Measurements from ENCODE around the gene ZFHX2. TPM values are rescaled to one million over a fixed set of nuclear protein-coding genes. Genes with fewer than 3 reads are reported as not detected.

ZFHX2 gene
- total RNA-seq, 1 donor from 2014 or later = 0.81 TPM

GRCh38 chr14:23582906-23583760 is 31.6 kb upstream of the ZFHX2 start:
- no peak overlapping the region for H3K4me3 ChIP-seq (ENCODE audit: low read depth, low read length)
- no peak for TF ChIP-seq CTCF (conservative IDR thresholded peaks at IDR 0.05; ENCODE audit: low read depth, low read length)
- no peak for DNase-seq (ENCODE audit: low read depth)

DNA sequence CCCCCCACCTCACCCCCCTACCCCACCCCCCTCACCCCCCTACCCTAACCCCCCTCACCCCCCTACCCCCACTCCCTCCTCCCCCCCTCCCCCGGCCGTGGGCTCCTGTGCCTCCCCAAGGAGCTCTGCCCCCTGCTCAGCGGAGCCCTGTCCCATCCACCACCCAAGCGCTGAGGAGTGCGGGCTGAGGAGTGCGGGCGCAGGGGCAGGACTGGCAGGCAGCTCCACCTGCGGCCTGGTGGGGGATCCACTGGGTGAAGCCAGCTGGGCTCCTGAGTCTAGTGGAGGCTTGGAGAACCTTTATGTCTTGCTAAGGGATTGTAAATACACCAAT is 29.4 kb upstream of the ZFHX2 start:
- TF ChIP-seq CTCF (conservative IDR thresholded peaks at IDR 0.05; ENCODE audit: low read depth, low read length) = no peak
- H3K4me3 ChIP-seq (ENCODE audit: low read depth, low read length) = no peak overlapping the region
- DNase-seq (ENCODE audit: low read depth) = no peak

DNA sequence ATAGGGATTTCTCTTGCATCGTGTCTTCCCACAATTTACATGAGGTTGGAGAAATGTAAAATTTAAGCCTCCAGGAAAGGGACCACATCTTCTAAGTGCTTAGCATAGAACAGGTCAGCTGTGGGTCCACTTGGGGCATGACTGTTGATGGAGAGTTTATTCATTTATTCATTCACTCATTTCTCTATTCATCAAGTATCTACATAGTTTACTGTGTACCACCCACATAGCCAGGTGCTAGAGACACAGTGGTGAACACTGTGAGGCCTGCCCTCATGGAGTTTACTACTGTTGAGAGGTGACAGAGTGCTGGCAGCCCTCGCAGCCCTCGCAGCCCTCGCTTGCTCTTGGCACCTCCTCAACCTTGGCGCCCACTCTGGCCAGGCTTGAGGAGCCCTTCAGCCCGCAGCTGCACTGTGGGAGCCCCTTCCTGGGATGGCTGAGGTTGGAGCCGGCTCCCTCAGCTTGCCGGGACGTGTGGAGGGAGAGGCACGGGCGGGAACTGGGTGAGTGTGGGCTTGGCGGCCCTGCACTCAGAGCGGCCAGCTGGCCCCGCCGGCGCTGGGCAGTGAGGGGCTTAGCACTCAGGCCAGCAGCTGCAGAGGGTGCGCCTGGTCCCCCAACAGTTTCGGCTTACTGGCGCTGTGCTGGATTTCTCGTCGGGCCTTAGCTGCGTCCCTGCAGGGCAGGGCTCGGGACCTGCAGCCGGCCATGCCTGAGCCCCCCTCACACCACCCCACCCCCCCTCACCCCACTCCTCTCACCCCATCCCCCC is 28.8 kb upstream of the ZFHX2 start:
- DNase-seq (ENCODE audit: low read depth) = no peak
- H3K4me3 ChIP-seq (ENCODE audit: low read depth, low read length) = no peak overlapping the region
- no peak for TF ChIP-seq CTCF (conservative IDR thresholded peaks at IDR 0.05; ENCODE audit: low read depth, low read length)

- H3K4me3 ChIP-seq (ENCODE audit: low read depth, low read length) = no peak overlapping the region
- no peak for DNase-seq (ENCODE audit: low read depth)
- no peak for TF ChIP-seq CTCF (conservative IDR thresholded peaks at IDR 0.05; ENCODE audit: low read depth, low read length)
Observed at GRCh38 chr14:23579739-23580138, 28.2 kb upstream of the ZFHX2 start.

GRCh38 chr14:23579311-23579630 is 27.7 kb upstream of the ZFHX2 start:
- no peak for DNase-seq (ENCODE audit: low read depth)
- no peak overlapping the region for H3K4me3 ChIP-seq (ENCODE audit: low read depth, low read length)
- no peak for TF ChIP-seq CTCF (conservative IDR thresholded peaks at IDR 0.05; ENCODE audit: low read depth, low read length)

DNA sequence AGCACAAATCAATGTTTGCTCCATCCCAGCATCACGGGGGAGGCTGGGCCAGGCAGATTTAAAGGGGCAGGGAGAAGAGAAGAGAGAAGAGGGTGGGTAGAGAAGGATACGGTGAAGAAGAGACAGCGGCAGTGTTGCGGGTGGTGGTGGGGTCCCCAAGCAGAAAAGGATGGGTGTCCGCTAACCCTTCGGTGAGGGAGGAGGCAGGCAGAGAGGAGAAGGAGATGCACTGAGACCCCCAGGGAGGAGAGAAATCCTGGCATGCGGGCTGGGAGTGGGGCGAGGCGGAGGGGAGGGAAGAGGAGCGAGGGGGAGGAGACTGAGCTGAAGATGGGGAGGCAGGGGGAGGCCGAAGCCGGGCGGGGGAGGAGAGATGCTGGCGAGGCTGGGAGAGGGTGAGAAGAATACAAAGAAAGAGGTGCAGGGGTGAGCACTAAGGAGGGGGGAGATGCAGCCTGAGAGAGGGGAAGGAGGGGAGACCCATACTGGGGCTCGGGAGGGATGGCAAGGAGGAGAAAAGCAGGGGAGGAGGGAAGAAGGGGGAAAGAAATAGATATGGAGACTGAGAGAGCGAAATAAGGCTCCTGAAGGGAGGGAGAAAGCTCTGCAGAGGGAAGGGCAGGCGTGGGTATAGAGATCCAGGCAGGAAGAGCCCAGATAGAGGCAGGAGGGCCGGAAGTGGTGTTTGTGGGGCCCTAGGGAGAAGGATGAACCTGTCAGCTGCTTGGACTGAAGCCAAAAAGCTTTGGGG is 27.2 kb upstream of the ZFHX2 start, which contains the start of gene JPH4:
JPH4 (minus strand) TSS at position 231 of the 751 bp plus-strand sequence. CDS start 1,337 bp downstream, outside the sequence.
- no peak for TF ChIP-seq CTCF (conservative IDR thresholded peaks at IDR 0.05; ENCODE audit: low read depth, low read length)
- no peak within 1 kb of the TSS for H3K4me3 ChIP-seq (ENCODE audit: low read depth, low read length)
- DNase-seq (ENCODE audit: low read depth) = no peak
